GM12865 (cell line): Measurements from ENCODE around the gene ZNF853.

Experiments
- DNase-seq: peaks from one replicate; pipeline ENCODE4 v3.0.0; 2010; ENCODE audit warnings: low read depth
- H3K4me3 ChIP-seq: 2 replicates; pipeline ENCODE4 v1.5.1; 2011; ENCODE audit warnings: mild to moderate bottlenecking, low read depth, low read length, control low read depth
- CTCF ChIP-seq: IDR thresholded peaks from 2 replicates; pipeline ENCODE4 v1.5.1; 2011; ENCODE audit warnings: low read length, control low read depth, low read depth, inconsistent platforms; ENCODE audit not compliant: insufficient read depth; ENCODE audit errors: missing control alignments

Gene ZNF853

GRCh38 chr7:6614953-6615722 is at the start of gene ZNF853:
Gene ZNF853, plus strand, starts transcription at chr7:6615610. Its CDS starts 565 bp downstream, at chr7:6616175.
- TF ChIP-seq CTCF: no peak
- DNase-seq: no peak
- no peak within 1 kb of the TSS for H3K4me3 ChIP-seq

- no peak for DNase-seq
- no peak overlapping the region for H3K4me3 ChIP-seq
- TF ChIP-seq CTCF: no peak
These were observed 49.8 kb upstream of the ZNF853 start for GRCh38 chr7:6565655-6566054.

GRCh38 chr7:6567886-6568285 is 47.5 kb upstream of the ZNF853 start:
- no peak for DNase-seq
- no peak for TF ChIP-seq CTCF
- H3K4me3 ChIP-seq: no peak overlapping the region

- TF ChIP-seq CTCF: no peak
- no peak overlapping the region for H3K4me3 ChIP-seq
- peak; percentile 42 for DNase-seq
These were observed 44.1 kb upstream of the ZNF853 start for GRCh38 chr7:6571160-6571779.

GRCh38 chr7:6575281-6576023 is 40.0 kb upstream of the ZNF853 start:
- no peak overlapping the region for H3K4me3 ChIP-seq
- DNase-seq: no peak
- no peak for TF ChIP-seq CTCF

GRCh38 chr7:6576024-6576866 is 39.2 kb upstream of the ZNF853 start:
- peak; percentile 48 for DNase-seq
- TF ChIP-seq CTCF: no peak
- H3K4me3 ChIP-seq: peak overlapping the region; percentile 83

- peak; percentile 36 for DNase-seq
- H3K4me3 ChIP-seq: peak overlapping the region; percentile 83
These were observed 38.5 kb upstream of the ZNF853 start for GRCh38 chr7:6576867-6577368.
